Stimulated activated CD4-positive, alpha-beta T cell treated with anti-CD3 and anti-CD28 coated beads, Interleukin-15, amount 100 ng/mL, for 1 hour (primary cell): ENCODE data around the gene MEF2D.

Experiments
- DNase-seq, 2 donors: peaks; one replicate each; pipeline ENCODE4 v3.0.0-alpha.2; 2020; ENCODE audit warnings: low read depth in 1 of 2, low spot score in 1 of 2

Gene MEF2D

GRCh38 chr1:156471496-156472490 lies 28.8 kb downstream of the MEF2D start:
- no peak for DNase-seq

- no peak for DNase-seq
These were observed 30.1 kb downstream of the MEF2D start for GRCh38 chr1:156470473-156470872.

- no peak for DNase-seq
These were observed 31.8 kb downstream of the MEF2D start for GRCh38 chr1:156468693-156469345.

- DNase-seq, result no peak
These were observed 32.7 kb downstream of the MEF2D start for GRCh38 chr1:156467906-156468305.

- no peak for DNase-seq
These were observed 33.2 kb downstream of the MEF2D start for GRCh38 chr1:156467385-156467784.

GRCh38 chr1:156465747-156466365 lies 34.7 kb downstream of the MEF2D start:
- DNase-seq, result no peak

GRCh38 chr1:156464825-156465452 lies 35.6 kb downstream of the MEF2D start:
- DNase-seq, result no peak

GRCh38 chr1:156464335-156464734 lies 36.2 kb downstream of the MEF2D start:
- no peak for DNase-seq

- DNase-seq, result no peak
These were observed 36.7 kb downstream of the MEF2D start for GRCh38 chr1:156463874-156464273.

- DNase-seq, result no peak
These were observed 37.4 kb downstream of the MEF2D start for GRCh38 chr1:156462954-156463795.

GRCh38 chr1:156461781-156462647 lies 38.6 kb downstream of the MEF2D start:
- DNase-seq, result no peak

- no peak for DNase-seq
These were observed 39.5 kb downstream of the MEF2D start for GRCh38 chr1:156461109-156461508.

- no peak for DNase-seq
These were observed 40.0 kb downstream of the MEF2D start for GRCh38 chr1:156460525-156460924.

GRCh38 chr1:156458181-156458503 lies 42.4 kb downstream of the MEF2D start:
- no peak for DNase-seq

GRCh38 chr1:156456625-156457465 lies 43.7 kb downstream of the MEF2D start:
- DNase-seq, result peak; percentile 92 to 93

GRCh38 chr1:156455362-156455761 lies 45.2 kb downstream of the MEF2D start:
- no peak for DNase-seq

GRCh38 chr1:156452907-156453306 lies 47.7 kb downstream of the MEF2D start:
- DNase-seq, result no peak

- DNase-seq, result no peak
These were observed 48.9 kb downstream of the MEF2D start for GRCh38 chr1:156451505-156452160.
